GM21360 (cell line): ENCODE measurements around the gene TMCO5A.
"Not testable (repeated sequence)": the region's sequence is repeated elsewhere in the genome, so short reads cannot be mapped to it uniquely, and the experiment has no call there.

Experiments used
- ATAC-seq: cut with Tn5 transposase; IDR thresholded peaks from one replicate; pipeline ENCODE4 v1.9.1; 2021; ENCODE audit warnings: mild to moderate bottlenecking, moderate library complexity; ENCODE audit not compliant: unreplicated experiment

TMCO5A gene

GRCh38 chr15:37934340-37934739 lies at the start of gene TMCO5A:
TMCO5A (plus strand) TSS chr15:37934640; CDS start chr15:37936324, 1,684 bp downstream.
- ATAC-seq, result no peak

- ATAC-seq, result no peak
These were observed 48.8 kb upstream of the TMCO5A start for GRCh38 chr15:37885651-37886050.

- ATAC-seq, result no peak
These were observed 46.1 kb upstream of the TMCO5A start for GRCh38 chr15:37888356-37888755.

GRCh38 chr15:37891766-37892368 lies 42.6 kb upstream of the TMCO5A start:
- no peak for ATAC-seq

- ATAC-seq, result no peak
These were observed 41.1 kb upstream of the TMCO5A start for GRCh38 chr15:37893309-37893708.

GRCh38 chr15:37898362-37898761 lies 36.1 kb upstream of the TMCO5A start:
- ATAC-seq, result no peak

GRCh38 chr15:37900326-37901221 lies 33.9 kb upstream of the TMCO5A start:
- no peak for ATAC-seq

- ATAC-seq, result no peak
These were observed 32.3 kb upstream of the TMCO5A start for GRCh38 chr15:37902126-37902525.

- ATAC-seq, result no peak
These were observed 30.4 kb upstream of the TMCO5A start for GRCh38 chr15:37903919-37904625.

GRCh38 chr15:37907136-37907535 lies 27.3 kb upstream of the TMCO5A start:
- ATAC-seq, result no peak

GRCh38 chr15:37921527-37922385 lies 12.7 kb upstream of the TMCO5A start:
- ATAC-seq, result no peak

- no peak for ATAC-seq
These were observed 8.3 kb upstream of the TMCO5A start for GRCh38 chr15:37926136-37926535.

- no peak for ATAC-seq
These were observed 5.2 kb upstream of the TMCO5A start for GRCh38 chr15:37929238-37929637.

GRCh38 chr15:37931321-37931720 lies 3.1 kb upstream of the TMCO5A start:
- ATAC-seq, result no peak

- ATAC-seq, result no peak
These were observed 2.6 kb upstream of the TMCO5A start for GRCh38 chr15:37931868-37932267.

GRCh38 chr15:37932549-37932948 lies 1.9 kb upstream of the TMCO5A start:
- no peak for ATAC-seq

GRCh38 chr15:37933666-37934065 lies 774 bp upstream of the TMCO5A start:
- no peak for ATAC-seq

GRCh38 chr15:37940876-37941275 lies 6.4 kb downstream of the TMCO5A start:
- no peak for ATAC-seq

GRCh38 chr15:37941779-37942178 lies 7.3 kb downstream of the TMCO5A start:
- ATAC-seq, result no peak

- ATAC-seq, result no peak
These were observed 17.6 kb downstream of the TMCO5A start for GRCh38 chr15:37951999-37952398.

- ATAC-seq, result not testable (repeated sequence)
These were observed 26.3 kb downstream of the TMCO5A start for GRCh38 chr15:37960742-37961141.
